Measurements from ENCODE around the gene IDE. TPM values are rescaled to one million over a fixed set of nuclear protein-coding genes. Genes with fewer than 3 reads are reported as not detected.

IDE gene
- total and polyA plus RNA-seq, 2 of the 4 experiments (the other 2 are of a cell fraction) = 9.3 to 27.4 TPM

DNA sequence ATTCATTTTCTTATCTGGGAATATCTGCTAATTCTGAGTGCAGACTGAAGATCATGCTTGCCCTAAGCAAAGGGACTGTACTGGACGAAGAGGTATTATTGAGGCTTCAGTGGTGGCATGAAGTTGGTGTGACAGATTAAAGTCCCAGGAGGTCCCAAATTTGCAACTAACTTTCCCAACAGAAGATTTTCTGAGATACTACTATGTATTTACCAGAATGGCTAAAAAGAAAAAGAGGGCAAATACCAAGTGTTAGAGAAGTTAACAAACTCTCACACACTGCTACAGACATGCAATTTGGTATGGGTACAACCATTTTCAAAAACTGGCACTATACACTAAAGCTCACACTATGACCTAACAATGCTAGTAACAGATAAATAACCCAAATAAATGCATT lies 28.3 kb downstream of the IDE start:
- no peak overlapping the region for H4K91ac ChIP-seq (ENCODE audit: insufficient read depth, low read depth, low read length)
- H3K4me3 ChIP-seq (ENCODE audit: insufficient read depth, low read depth, low read length) = no peak overlapping the region
- no peaks in the 10 kb centered on the region for H3K27me3 ChIP-seq (ENCODE audit: control insufficient read depth, insufficient read depth, low read length)
- no TSS peak for BruUV-seq (replicated peaks)
- no peak overlapping the region for H2BK15ac ChIP-seq (ENCODE audit: low read depth, low read length)
- no peak overlapping the region for H2AK5ac ChIP-seq (ENCODE audit: low read depth, low read length)
- dilution Hi-C loops (cut with HindIII; ENCODE audit: low sequenced_read_pairs, unreplicated experiment) = no loop called here
- no peak overlapping the region for H2BK20ac ChIP-seq (ENCODE audit: low read depth, low read length)
- H3K56ac ChIP-seq (ENCODE audit: extremely low read depth, insufficient read depth, low read length) = no peak overlapping the region
- peaks cover 4% of the 10 kb centered on the region; the same call in 1 of the 2 replicates for H3K9me1 ChIP-seq (ENCODE audit: insufficient read depth, low read length)
- H3K27ac ChIP-seq (ENCODE audit: insufficient read depth, low read length) = no peak overlapping the region
- no peak overlapping the region for H2BK120ac ChIP-seq (ENCODE audit: low read depth, low read length)
- ATAC-seq (ENCODE audit: low read depth) (no peak), DNase-seq (no peak)
- H3K9ac ChIP-seq (ENCODE audit: low read depth, low read length) = no peak overlapping the region
- peaks cover 2% of the 10 kb centered on the region; the same call in 1 of the 2 replicates for H3K36me3 ChIP-seq (ENCODE audit: control insufficient read depth, insufficient read depth, low read length)
- H4K20me1 ChIP-seq (ENCODE audit: insufficient read depth, low read length) = peaks cover 5% of the 10 kb centered on the region; the same call in 1 of the 2 replicates
- intact Hi-C loops (cut with micrococcal nuclease) = loop anchor here (2.0 kb wide), 1 partner anchor 27 kb away; no protein-coding TSS in a partner anchor
- H3K9me3 ChIP-seq (ENCODE audit: control insufficient read depth, insufficient read depth, low read length) = no peaks in the 10 kb centered on the region
- no peak overlapping the region for H4K5ac ChIP-seq (ENCODE audit: low read depth, low read length)
- H3K4ac ChIP-seq (ENCODE audit: low read depth, low read length) = no peak overlapping the region
- H2AK9ac ChIP-seq (replicated peaks; ENCODE audit: low read depth, low read length, poor library complexity) = no peak overlapping the region
- CTCF ChIA-PET = interaction anchor here (1.1 kb wide), 1 partner anchor 28 kb away, joined by 5 read pairs; no protein-coding TSS in a partner anchor
- no peak overlapping the region for H3K23ac ChIP-seq (ENCODE audit: low read depth, low read length)
- H3K79me1 ChIP-seq (ENCODE audit: low read depth in 1 of 2, low read length in 2 of 2) = peaks cover 14 to 44% of the 10 kb centered on the region in 2 experiments
- no peak overlapping the region for H3K4me2 ChIP-seq (ENCODE audit: low read depth, low read length)
- no peak overlapping the region for H2BK5ac ChIP-seq (ENCODE audit: low read depth, low read length, poor library complexity, severe bottlenecking)
- no peak overlapping the region for H3K14ac ChIP-seq (replicated peaks; ENCODE audit: low read depth, low read length)
- in situ Hi-C loops (cut with MboI; ENCODE audit: low sequenced_read_pairs) = no loop called here
- H2AFZ ChIP-seq (replicated peaks; ENCODE audit: low read length, poor library complexity) = no peak overlapping the region
- POLR2A ChIA-PET (ENCODE audit: unreplicated experiment) = interaction anchor here (0.5 kb wide), 1 partner anchor 29 kb away, joined by 3 read pairs; the partner anchor contains the start of gene IDE
- no peak overlapping the region for H3K18ac ChIP-seq (ENCODE audit: low read depth, low read length)
- TF ChIP-seq, protein P1, sequence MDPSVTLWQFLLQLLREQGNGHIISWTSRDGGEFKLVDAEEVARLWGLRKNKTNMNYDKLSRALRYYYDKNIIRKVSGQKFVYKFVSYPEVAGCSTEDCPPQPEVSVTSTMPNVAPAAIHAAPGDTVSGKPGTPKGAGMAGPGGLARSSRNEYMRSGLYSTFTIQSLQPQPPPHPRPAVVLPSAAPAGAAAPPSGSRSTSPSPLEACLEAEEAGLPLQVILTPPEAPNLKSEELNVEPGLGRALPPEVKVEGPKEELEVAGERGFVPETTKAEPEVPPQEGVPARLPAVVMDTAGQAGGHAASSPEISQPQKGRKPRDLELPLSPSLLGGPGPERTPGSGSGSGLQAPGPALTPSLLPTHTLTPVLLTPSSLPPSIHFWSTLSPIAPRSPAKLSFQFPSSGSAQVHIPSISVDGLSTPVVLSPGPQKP (IDR thresholded peaks at IDR 0.05; ENCODE audit: borderline replicate concordance, low read depth, low read length) = no peak
- TF ChIP-seq CHD1 (IDR thresholded peaks at IDR 0.05; ENCODE audit: low read depth, low read length) (no peak), NFE2L2 (IDR thresholded peaks at IDR 0.05; ENCODE audit: low read depth, low read length) (no peak), RFX5 (IDR thresholded peaks at IDR 0.05; ENCODE audit: low read depth, low read length) (no peak), FOS (IDR thresholded peaks at IDR 0.05; ENCODE audit: low read depth, low read length) (no peak), RAD21 (IDR thresholded peaks at IDR 0.05; ENCODE audit: low read length) (no peak), MAFK (IDR thresholded peaks at IDR 0.05; ENCODE audit: low read depth, low read length) (no peak), MXI1 (IDR thresholded peaks at IDR 0.05; ENCODE audit: borderline replicate concordance, low read depth, low read length) (no peak), RCOR1 (IDR thresholded peaks at IDR 0.05; ENCODE audit: insufficient replicate concordance, low read length) (no peak), CEBPB (IDR thresholded peaks at IDR 0.05; ENCODE audit: low read depth, low read length) (no peak), MAZ (IDR thresholded peaks at IDR 0.05; ENCODE audit: borderline replicate concordance, low read depth, low read length) (no peak), BHLHE40 (IDR thresholded peaks at IDR 0.05; ENCODE audit: low read depth, low read length) (no peak), SMC3 (IDR thresholded peaks at IDR 0.05; ENCODE audit: low read depth, low read length) (no peak), POLR2A (IDR thresholded peaks at IDR 0.05; ENCODE audit: low read depth, low read length) (no peak)
- TF ChIP-seq, protein P2, sequence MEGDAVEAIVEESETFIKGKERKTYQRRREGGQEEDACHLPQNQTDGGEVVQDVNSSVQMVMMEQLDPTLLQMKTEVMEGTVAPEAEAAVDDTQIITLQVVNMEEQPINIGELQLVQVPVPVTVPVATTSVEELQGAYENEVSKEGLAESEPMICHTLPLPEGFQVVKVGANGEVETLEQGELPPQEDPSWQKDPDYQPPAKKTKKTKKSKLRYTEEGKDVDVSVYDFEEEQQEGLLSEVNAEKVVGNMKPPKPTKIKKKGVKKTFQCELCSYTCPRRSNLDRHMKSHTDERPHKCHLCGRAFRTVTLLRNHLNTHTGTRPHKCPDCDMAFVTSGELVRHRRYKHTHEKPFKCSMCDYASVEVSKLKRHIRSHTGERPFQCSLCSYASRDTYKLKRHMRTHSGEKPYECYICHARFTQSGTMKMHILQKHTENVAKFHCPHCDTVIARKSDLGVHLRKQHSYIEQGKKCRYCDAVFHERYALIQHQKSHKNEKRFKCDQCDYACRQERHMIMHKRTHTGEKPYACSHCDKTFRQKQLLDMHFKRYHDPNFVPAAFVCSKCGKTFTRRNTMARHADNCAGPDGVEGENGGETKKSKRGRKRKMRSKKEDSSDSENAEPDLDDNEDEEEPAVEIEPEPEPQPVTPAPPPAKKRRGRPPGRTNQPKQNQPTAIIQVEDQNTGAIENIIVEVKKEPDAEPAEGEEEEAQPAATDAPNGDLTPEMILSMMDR (conservative IDR thresholded peaks at IDR 0.05; ENCODE audit: low read depth, low read length) = no peak
- TF ChIP-seq, protein P3, sequence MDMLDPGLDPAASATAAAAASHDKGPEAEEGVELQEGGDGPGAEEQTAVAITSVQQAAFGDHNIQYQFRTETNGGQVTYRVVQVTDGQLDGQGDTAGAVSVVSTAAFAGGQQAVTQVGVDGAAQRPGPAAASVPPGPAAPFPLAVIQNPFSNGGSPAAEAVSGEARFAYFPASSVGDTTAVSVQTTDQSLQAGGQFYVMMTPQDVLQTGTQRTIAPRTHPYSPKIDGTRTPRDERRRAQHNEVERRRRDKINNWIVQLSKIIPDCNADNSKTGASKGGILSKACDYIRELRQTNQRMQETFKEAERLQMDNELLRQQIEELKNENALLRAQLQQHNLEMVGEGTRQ (IDR thresholded peaks at IDR 0.05; ENCODE audit: low read depth, low read length) = no peak
- H3K4me1 ChIP-seq (ENCODE audit: control insufficient read depth, insufficient read depth, low read length) = peaks cover 2% of the 10 kb centered on the region
- no peak overlapping the region for H4K8ac ChIP-seq (ENCODE audit: low read depth in 2 of 2, low read length in 2 of 2)
- no CpG with 5 or more reads among the region's 1 CpG for WGBS, 2 experiments (ENCODE audit: extremely low coverage in 2 of 2, insufficient read length in 1 of 2)
